ENCODE results near the gene RAB7B. TPM values are rescaled to one million over a fixed set of nuclear protein-coding genes. Genes with fewer than 3 reads are reported as not detected.

The RAB7B gene
- total and polyA plus RNA-seq, 2 donors (not counting 1 experiment from before 2014, with no cell fraction given) = 9.1 to 15.5 TPM

- H3K27ac ChIP-seq (ENCODE audit: insufficient read depth, low read length) = no peak overlapping the region
- DNase-seq (ENCODE audit: low read depth in 2 of 2) = peak; percentile 64 to 83
- H3K36me3 ChIP-seq (ENCODE audit: control insufficient read depth, insufficient read depth, low read length) = no peaks in the 10 kb centered on the region
- TF ChIP-seq EZH2 (IDR thresholded peaks at IDR 0.05; ENCODE audit: low read length, missing control alignments) (no peak), CTCF (conservative IDR thresholded peaks at IDR 0.05 in 1 of 2, IDR thresholded peaks at IDR 0.05 in 1 of 2; ENCODE audit: low read depth in 1 of 2, low read length in 2 of 2) (peak; percentile 97 to 99)
- no peaks in the 10 kb centered on the region for H3K4me1 ChIP-seq (ENCODE audit: control insufficient read depth, extremely low read depth, insufficient read depth, low read length)
- H3K9ac ChIP-seq (ENCODE audit: insufficient read depth, low read length) = no peak overlapping the region
- H3K79me2 ChIP-seq (ENCODE audit: control insufficient read depth, insufficient read depth, low read length) = no peaks in the 10 kb centered on the region
- H3K27me3 ChIP-seq (ENCODE audit: control insufficient read depth, insufficient read depth, low read length) = no peaks in the 10 kb centered on the region
- no peaks in the 10 kb centered on the region for H3K9me3 ChIP-seq (ENCODE audit: control insufficient read depth, insufficient read depth, low read depth, low read length)
- no peak overlapping the region for H2AFZ ChIP-seq (ENCODE audit: low read length)
- H4K20me1 ChIP-seq (ENCODE audit: control insufficient read depth, extremely low read depth, insufficient read depth, low read length) = no peaks in the 10 kb centered on the region
- no peak overlapping the region for H3K4me3 ChIP-seq (replicated peaks in 1 of 4; ENCODE audit: control extremely low read depth in 1 of 4, insufficient read depth in 1 of 4, low read depth in 3 of 4, low read length in 4 of 4)
- no peak overlapping the region for H3K4me2 ChIP-seq (ENCODE audit: extremely low read depth, insufficient read depth, low read length)
Measured at GRCh38 chr1:205977402-205978014, 25.7 kb downstream of the RAB7B start.

GRCh38 chr1:205976708-205977401 lies 26.3 kb downstream of the RAB7B start:
- H2AFZ ChIP-seq (ENCODE audit: low read length) = no peak overlapping the region
- H3K9ac ChIP-seq (ENCODE audit: insufficient read depth, low read length) = no peak overlapping the region
- no peaks in the 10 kb centered on the region for H3K27me3 ChIP-seq (ENCODE audit: control insufficient read depth, insufficient read depth, low read length)
- peak; percentile 13 to 70 for DNase-seq (ENCODE audit: low read depth in 2 of 2)
- H4K20me1 ChIP-seq (ENCODE audit: control insufficient read depth, extremely low read depth, insufficient read depth, low read length) = no peaks in the 10 kb centered on the region
- H3K27ac ChIP-seq (ENCODE audit: insufficient read depth, low read length) = no peak overlapping the region
- H3K4me1 ChIP-seq (ENCODE audit: control insufficient read depth, extremely low read depth, insufficient read depth, low read length) = no peaks in the 10 kb centered on the region
- H3K4me2 ChIP-seq (ENCODE audit: extremely low read depth, insufficient read depth, low read length) = no peak overlapping the region
- no peaks in the 10 kb centered on the region for H3K36me3 ChIP-seq (ENCODE audit: control insufficient read depth, insufficient read depth, low read length)
- no peaks in the 10 kb centered on the region for H3K9me3 ChIP-seq (ENCODE audit: control insufficient read depth, insufficient read depth, low read depth, low read length)
- TF ChIP-seq EZH2 (IDR thresholded peaks at IDR 0.05; ENCODE audit: low read length, missing control alignments) (no peak), CTCF (conservative IDR thresholded peaks at IDR 0.05 in 1 of 2, IDR thresholded peaks at IDR 0.05 in 1 of 2; ENCODE audit: low read depth in 1 of 2, low read length in 2 of 2) (no peak)
- H3K4me3 ChIP-seq (replicated peaks in 1 of 4; ENCODE audit: control extremely low read depth in 1 of 4, insufficient read depth in 1 of 4, low read depth in 3 of 4, low read length in 4 of 4) = no peak overlapping the region
- H3K79me2 ChIP-seq (ENCODE audit: control insufficient read depth, insufficient read depth, low read length) = no peaks in the 10 kb centered on the region

- Histone ChIP-seq H3K4me3 (replicated peaks in 1 of 4; ENCODE audit: control extremely low read depth in 1 of 4, insufficient read depth in 1 of 4, low read depth in 3 of 4, low read length in 4 of 4) (no peak overlapping the region), H3K79me2 (ENCODE audit: control insufficient read depth, insufficient read depth, low read length) (no peaks in the 10 kb centered on the region), H2AFZ (ENCODE audit: low read length) (no peak overlapping the region), H4K20me1 (ENCODE audit: control insufficient read depth, extremely low read depth, insufficient read depth, low read length) (no peaks in the 10 kb centered on the region), H3K4me2 (ENCODE audit: extremely low read depth, insufficient read depth, low read length) (no peak overlapping the region), H3K9me3 (ENCODE audit: control insufficient read depth, insufficient read depth, low read depth, low read length) (no peaks in the 10 kb centered on the region), H3K27ac (ENCODE audit: insufficient read depth, low read length) (no peak overlapping the region), H3K9ac (ENCODE audit: insufficient read depth, low read length) (no peak overlapping the region), H3K4me1 (ENCODE audit: control insufficient read depth, extremely low read depth, insufficient read depth, low read length) (no peaks in the 10 kb centered on the region), H3K27me3 (ENCODE audit: control insufficient read depth, insufficient read depth, low read length) (no peaks in the 10 kb centered on the region), H3K36me3 (ENCODE audit: control insufficient read depth, insufficient read depth, low read length) (no peaks in the 10 kb centered on the region)
- DNase-seq (ENCODE audit: low read depth in 2 of 2) = no peak
- TF ChIP-seq EZH2 (IDR thresholded peaks at IDR 0.05; ENCODE audit: low read length, missing control alignments) = no peak
- TF ChIP-seq CTCF (conservative IDR thresholded peaks at IDR 0.05 in 1 of 2, IDR thresholded peaks at IDR 0.05 in 1 of 2; ENCODE audit: low read depth in 1 of 2, low read length in 2 of 2) = no peak
Measured at GRCh38 chr1:205976036-205976435, 27.2 kb downstream of the RAB7B start.
